Large intestine (tissue), 3 donors: ENCODE measurements around the gene DCUN1D4. TPM values are rescaled to one million over a fixed set of nuclear protein-coding genes. Genes with fewer than 3 reads are reported as not detected.
"Not testable (repeated sequence)": the region's sequence is repeated elsewhere in the genome, so short reads cannot be mapped to it uniquely, and the experiment has no call there.

Experiments
- DNase-seq, 2 donors: peaks; one replicate each; pipeline versions ENCODE4 v3.0.0 to v3.0.0-alpha.2; 2013
- H3K27ac ChIP-seq: one replicate; pipeline ENCODE4 v1.5.1; 2013; ENCODE audit warnings: low read length
- H3K27me3 ChIP-seq: 2 replicates; pipeline ENCODE4 v1.6.1; 2013; ENCODE audit warnings: low read length; ENCODE audit not compliant: control insufficient read depth, insufficient read depth
- H3K36me3 ChIP-seq: 2 replicates; pipeline ENCODE4 v1.6.1; 2013; ENCODE audit warnings: low read length; ENCODE audit not compliant: control insufficient read depth, insufficient read depth
- H3K4me1 ChIP-seq: one replicate; pipeline ENCODE4 v1.6.1; 2013; ENCODE audit warnings: low read length; ENCODE audit not compliant: control insufficient read depth, insufficient read depth
- H3K4me3 ChIP-seq: one replicate; pipeline ENCODE4 v1.5.1; 2013; ENCODE audit warnings: low read length
- H3K9me3 ChIP-seq: one replicate; pipeline ENCODE4 v1.6.1; 2013; ENCODE audit warnings: mild to moderate bottlenecking, low read depth, low read length, moderate library complexity; ENCODE audit not compliant: control insufficient read depth
- WGBS: methylation state at CpG from one replicate; pipeline ENCODE4 v1.1.5; 2013; ENCODE audit warnings: low lambda C conversion rate; ENCODE audit not compliant: insufficient coverage; 5-methylcytosine and 5-hydroxymethylcytosine counted together
- polyA plus RNA-seq: library from polyadenylated mRNA; unstranded; fragments of 120-200 nt; gene quantifications from one replicate; pipeline ENCODE4 v1.2.1, GENCODE V29; 2013

The DCUN1D4 gene
- polyA plus RNA-seq, 1 donor: 44.1 TPM

DNA sequence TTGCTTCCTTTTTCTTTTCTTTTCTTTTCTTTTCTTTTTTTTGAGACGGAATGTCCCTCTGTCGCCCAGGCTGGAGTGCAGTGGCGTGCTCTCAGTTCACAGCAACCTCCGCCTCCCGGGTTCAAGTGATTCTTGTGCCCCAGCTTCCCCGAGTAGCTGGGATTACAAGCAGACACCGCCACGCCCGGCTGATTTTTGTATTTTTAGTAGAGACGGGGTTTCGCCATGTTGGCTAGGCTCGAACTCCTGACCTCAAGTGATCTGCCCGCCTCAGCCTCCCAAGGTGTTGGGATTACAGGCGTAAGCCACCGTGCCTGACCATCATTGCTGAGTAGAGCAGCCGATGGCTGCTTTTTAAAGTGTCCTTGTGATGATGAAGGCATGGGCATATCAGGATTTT is 50.4 kb downstream of the DCUN1D4 start:
- not testable (repeated sequence) for H3K4me3 ChIP-seq, H3K27ac ChIP-seq, H3K4me1 ChIP-seq, DNase-seq, H3K27me3 ChIP-seq, H3K9me3 ChIP-seq
- 100% methylated on average over 1 of the region's 16 CpGs for WGBS
- peaks cover 42% of the 10 kb centered on the region for H3K36me3 ChIP-seq

DNA sequence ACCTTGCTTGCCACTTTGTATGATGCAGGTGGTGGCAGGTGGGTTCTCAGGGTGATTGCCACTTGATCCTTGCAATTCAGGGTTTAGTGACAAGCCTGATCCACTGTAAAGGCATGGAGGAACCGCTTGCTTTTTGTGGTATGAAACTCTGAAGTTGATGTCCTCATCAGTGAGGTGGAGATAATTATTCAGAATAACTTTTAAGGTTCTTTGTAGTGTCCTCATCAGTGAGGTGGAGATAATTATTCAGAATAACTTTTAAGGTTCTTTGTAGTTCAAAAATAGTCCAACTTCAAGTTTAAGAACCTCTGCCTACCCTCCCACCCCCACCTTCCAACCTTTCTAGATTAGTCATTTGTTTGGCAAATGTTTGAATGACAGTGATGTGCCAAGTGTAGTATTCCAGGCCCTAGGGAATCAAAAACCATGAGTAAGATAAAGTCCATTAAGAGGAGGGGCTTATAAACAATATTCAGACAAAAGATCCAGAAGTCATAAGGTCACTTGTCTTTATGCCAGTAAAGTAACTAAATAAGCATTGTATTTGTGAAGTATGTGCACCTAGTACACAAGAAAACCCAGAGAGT is 51.2 kb downstream of the DCUN1D4 start:
- no peaks in the 10 kb centered on the region for H3K9me3 ChIP-seq
- WGBS: 100% methylated on average over 1 of the region's 1 CpG
- DNase-seq: no peak
- no peaks in the 10 kb centered on the region for H3K4me1 ChIP-seq
- no peaks in the 10 kb centered on the region for H3K27me3 ChIP-seq
- peaks cover 38% of the 10 kb centered on the region for H3K36me3 ChIP-seq
- H3K27ac ChIP-seq: no peak overlapping the region
- no peak overlapping the region for H3K4me3 ChIP-seq

DNA sequence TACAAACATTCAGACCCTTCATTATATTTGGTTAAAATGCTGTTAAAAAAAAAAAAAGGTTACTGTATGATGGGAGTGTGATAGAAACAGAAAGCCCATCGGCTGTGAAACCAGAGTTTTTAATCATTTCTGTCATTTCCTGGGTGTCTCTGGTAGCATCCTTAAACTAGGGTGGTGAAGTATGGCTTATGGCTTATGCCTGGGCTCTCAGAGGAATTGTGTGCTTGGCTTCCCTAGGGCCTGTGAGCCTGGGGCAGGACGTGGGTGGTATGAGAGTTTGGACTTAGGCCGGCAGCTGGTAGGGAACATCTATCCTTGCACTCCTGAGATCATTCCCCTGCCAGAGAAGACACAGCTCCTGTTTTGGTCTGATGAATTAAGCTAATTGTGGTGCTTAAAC is 52.2 kb downstream of the DCUN1D4 start:
- no CpG with 5 or more reads among the region's 3 CpGs for WGBS
- Histone ChIP-seq H3K36me3 (peaks cover 43% of the 10 kb centered on the region), H3K27me3 (no peaks in the 10 kb centered on the region), H3K4me3 (no peak overlapping the region), H3K27ac (no peak overlapping the region), H3K9me3 (no peaks in the 10 kb centered on the region), H3K4me1 (no peaks in the 10 kb centered on the region)
- DNase-seq: no peak

DNA sequence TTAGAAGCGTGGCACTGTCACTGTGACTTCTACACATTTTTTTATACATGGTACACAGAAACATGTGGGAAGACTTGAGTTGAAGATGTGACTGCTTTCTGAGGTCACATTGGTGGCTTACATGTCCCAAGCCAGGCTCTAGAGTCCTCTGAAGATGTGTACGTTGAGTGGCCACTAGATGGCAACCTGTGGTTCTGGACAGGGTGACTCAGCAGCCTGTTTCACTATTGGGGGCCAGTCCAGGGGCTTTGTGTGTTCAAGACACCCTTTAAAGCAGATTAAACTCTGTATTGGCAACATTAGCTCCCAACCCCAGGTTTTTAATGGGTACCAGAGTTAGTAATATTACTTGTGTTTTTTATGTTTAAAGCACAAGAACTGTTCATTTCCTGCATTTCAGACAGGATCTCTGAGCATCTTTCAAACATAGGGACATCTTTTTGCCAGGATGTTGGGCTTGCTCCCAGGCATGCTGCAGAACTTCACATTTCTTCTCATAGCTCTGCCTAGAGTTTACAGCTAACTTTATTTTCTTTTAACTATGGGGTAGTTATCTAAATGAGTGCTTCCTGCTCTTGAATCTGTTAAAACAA is 53.0 kb downstream of the DCUN1D4 start:
- no peaks in the 10 kb centered on the region for H3K27me3 ChIP-seq
- H3K36me3 ChIP-seq: peaks cover 41% of the 10 kb centered on the region
- H3K9me3 ChIP-seq: no peaks in the 10 kb centered on the region
- H3K27ac ChIP-seq: no peak overlapping the region
- peak; percentile 51 to 69 for DNase-seq
- no peaks in the 10 kb centered on the region for H3K4me1 ChIP-seq
- WGBS: no CpG with 5 or more reads among the region's 2 CpGs
- H3K4me3 ChIP-seq: no peak overlapping the region

DNA sequence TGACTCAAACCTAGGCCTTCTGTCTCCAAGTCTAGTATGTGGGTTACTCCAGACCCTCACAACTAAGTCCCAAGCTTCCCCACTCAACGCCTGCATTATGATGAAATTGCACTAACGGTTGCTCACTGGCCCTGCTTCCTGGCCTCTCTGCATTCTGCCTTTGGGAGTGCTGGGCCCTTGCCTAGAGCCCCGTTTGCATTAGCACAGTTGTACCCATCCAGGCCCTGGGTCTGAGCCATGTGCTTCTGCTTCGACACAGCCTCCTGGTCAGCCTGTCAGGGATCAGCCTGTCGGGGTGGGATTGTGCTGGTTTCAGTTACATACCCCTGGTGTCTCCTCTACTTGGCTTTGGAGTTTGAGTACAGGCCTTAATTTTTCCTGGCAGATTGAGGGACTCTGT is 58.4 kb downstream of the DCUN1D4 start:
- Histone ChIP-seq H3K36me3 (peaks cover 41% of the 10 kb centered on the region), H3K27ac (no peak overlapping the region), H3K4me3 (no peak overlapping the region), H3K4me1 (peaks cover 5% of the 10 kb centered on the region), H3K27me3 (no peaks in the 10 kb centered on the region), H3K9me3 (no peaks in the 10 kb centered on the region)
- DNase-seq: no peak
- no CpG with 5 or more reads among the region's 5 CpGs for WGBS

DNA sequence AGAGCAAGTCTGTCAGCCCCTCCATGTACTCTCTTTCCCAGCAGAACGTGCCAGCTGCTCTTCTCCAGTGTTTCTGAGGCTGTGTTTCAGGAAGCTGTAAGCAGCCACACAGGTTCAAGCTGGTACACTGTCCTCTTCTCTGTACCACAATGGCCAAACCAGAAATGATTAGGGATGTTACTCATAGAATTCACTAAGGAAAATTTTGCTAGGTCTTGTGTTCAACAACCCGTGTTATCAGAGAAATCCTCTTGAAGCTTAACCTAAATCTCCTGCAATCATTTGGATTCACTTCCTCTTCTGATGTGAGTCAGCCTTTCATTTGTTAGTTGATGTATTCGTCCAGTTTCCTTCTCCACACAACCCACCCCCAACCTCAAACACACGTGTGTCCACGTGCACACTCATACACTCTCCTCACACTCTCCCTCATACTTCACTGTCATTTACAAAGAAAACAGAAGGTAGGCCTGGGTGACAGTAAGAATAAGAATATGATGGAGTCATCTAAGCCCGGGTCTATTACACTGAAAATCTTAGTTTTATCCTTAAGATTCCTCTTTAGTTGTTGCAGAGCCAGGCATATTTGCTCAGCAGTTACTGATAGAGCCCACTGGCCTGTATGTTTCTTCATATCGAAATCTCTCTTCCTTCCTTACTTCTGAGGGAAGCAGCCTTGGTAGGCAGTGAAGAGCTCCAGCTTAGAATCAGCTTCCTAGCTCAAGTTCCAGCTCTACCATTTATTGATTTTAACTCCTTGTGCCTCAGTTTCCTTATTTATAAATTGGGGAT is 63.4 kb downstream of the DCUN1D4 start:
- H3K27me3 ChIP-seq: no peaks in the 10 kb centered on the region
- peak overlapping the region; percentile 82 for H3K27ac ChIP-seq
- peaks cover 17% of the 10 kb centered on the region for H3K36me3 ChIP-seq
- H3K9me3 ChIP-seq: no peaks in the 10 kb centered on the region
- peak in 1 of 2 donors; percentile 51 for DNase-seq
- H3K4me1 ChIP-seq: peaks cover 36% of the 10 kb centered on the region
- no peak overlapping the region for H3K4me3 ChIP-seq
- WGBS: no CpG with 5 or more reads among the region's 7 CpGs

DNA sequence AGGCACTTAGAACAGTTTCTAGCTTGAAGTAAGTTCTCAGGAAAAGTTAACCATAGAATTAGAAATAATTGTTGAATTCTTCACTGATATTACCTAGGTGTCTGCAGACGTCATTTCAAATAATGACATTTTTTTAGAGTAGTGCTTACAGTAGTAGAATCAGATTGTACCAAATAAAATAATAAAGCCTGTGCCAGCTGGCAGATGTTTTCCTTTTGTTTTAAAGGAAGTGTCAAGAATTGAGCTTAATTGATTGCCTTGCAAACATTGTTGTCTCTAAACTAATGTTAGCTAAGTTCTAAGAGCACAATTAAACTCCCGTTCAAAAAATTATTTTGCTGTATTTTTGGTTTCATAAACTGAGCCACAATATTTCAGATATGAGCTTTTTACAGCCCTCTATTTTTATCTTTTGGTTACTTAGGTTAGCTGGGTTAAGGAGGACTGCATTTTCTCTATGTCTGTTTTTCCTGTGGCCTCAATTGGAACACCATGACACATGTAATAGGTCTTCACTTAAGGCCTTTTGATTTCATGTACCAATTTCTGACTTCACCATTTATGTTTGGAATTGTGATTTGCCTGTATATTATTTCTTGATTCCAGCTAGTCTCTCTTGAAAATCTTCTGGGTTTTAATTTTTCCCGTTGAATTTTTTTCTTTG is 64.2 kb downstream of the DCUN1D4 start:
- peaks cover 18% of the 10 kb centered on the region for H3K36me3 ChIP-seq
- DNase-seq: no peak
- peak overlapping the region; percentile 82 for H3K27ac ChIP-seq
- peaks cover 36% of the 10 kb centered on the region for H3K4me1 ChIP-seq
- no peaks in the 10 kb centered on the region for H3K27me3 ChIP-seq
- no peaks in the 10 kb centered on the region for H3K9me3 ChIP-seq
- 50% methylated on average over 2 of the region's 3 CpGs for WGBS
- no peak overlapping the region for H3K4me3 ChIP-seq

DNA sequence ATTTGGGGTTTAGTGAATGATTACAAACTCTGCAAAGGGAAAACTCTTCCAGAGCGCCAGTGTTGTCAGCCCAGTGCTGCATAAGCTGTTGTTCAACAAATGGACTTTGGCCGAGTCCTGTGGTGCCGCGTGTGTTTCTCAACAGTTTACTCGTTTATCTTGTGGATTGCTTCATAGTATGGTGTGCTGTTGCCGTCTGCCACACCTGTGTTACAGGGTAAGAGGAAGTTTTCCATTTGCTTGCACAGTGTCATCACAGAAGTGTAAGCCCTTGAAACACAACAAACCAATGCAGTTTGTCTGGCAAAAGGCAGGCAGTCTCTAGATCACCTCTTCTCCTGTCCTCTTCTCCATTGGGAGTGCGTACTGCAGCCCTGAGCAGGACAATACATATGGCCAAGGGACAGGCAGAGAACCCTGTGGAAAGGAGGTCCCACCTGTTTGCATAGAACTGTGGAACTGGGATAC is 66.3 kb downstream of the DCUN1D4 start:
- H3K4me1 ChIP-seq: peaks cover 36% of the 10 kb centered on the region
- H3K36me3 ChIP-seq: peaks cover 23% of the 10 kb centered on the region
- no CpG with 5 or more reads among the region's 7 CpGs for WGBS

DNA sequence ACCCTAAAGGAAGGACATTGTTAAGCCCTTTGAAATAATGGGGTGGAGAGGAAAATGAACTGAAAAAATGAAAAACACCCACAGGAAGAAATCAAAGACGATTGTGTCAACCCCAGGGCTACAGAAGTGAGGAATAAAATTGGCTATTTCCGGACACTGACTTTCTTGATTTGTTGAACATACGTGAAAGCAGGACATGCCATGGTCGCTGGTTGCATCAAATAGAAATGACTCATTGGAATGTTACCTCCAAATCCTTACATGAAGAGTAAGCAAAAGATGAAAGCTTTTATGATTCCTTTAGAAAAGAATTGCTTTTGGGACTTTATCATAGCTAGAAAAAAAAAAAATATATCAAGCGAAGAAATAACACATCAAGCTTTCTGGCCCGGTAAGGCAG is 75.3 kb downstream of the DCUN1D4 start:
- peaks cover 12% of the 10 kb centered on the region for H3K36me3 ChIP-seq
- H3K27ac ChIP-seq: no peak overlapping the region
- DNase-seq: no peak
- no peaks in the 10 kb centered on the region for H3K4me1 ChIP-seq
- H3K27me3 ChIP-seq: no peaks in the 10 kb centered on the region
- no peaks in the 10 kb centered on the region for H3K9me3 ChIP-seq
- WGBS: 93% methylated on average over 5 of the region's 6 CpGs
- no peak overlapping the region for H3K4me3 ChIP-seq

More for the DNA sequence above, 66.3 kb downstream of the DCUN1D4 start:
- H3K27ac ChIP-seq: peak overlapping the region; percentile 82
- no peaks in the 10 kb centered on the region for H3K27me3 ChIP-seq
- H3K4me3 ChIP-seq: no peak overlapping the region
- peak; percentile 93 to 98 for DNase-seq
- no peaks in the 10 kb centered on the region for H3K9me3 ChIP-seq

DNA sequence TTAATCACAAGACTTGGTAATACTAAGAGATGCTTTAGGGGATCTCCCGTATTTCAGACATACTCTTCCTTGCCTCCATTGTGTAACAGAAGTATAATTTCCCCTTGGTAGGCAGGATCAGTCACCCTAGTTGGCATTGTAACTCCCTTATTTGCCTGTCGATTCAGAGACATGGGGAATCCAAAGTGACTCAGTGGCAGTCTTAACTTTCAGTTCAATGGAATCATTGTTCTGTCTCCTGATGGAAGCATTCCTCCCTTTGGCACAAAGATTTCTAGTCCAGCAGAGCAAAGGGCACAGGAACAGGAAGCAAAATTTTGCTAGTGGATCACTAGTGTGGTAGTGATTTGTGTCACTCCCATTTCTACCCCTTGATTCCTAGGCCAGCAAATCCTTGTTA is 80.4 kb downstream of the DCUN1D4 start:
- Histone ChIP-seq H3K27ac (no peak overlapping the region), H3K9me3 (no peaks in the 10 kb centered on the region), H3K27me3 (no peaks in the 10 kb centered on the region), H3K36me3 (no peaks in the 10 kb centered on the region), H3K4me3 (no peak overlapping the region), H3K4me1 (no peaks in the 10 kb centered on the region)
- no CpG with 5 or more reads among the region's 2 CpGs for WGBS
- DNase-seq: no peak
